CD1c-positive myeloid dendritic cell (primary cell): ENCODE measurements around the gene CLDN6.
"Not testable (repeated sequence)": the region's sequence is repeated elsewhere in the genome, so short reads cannot be mapped to it uniquely, and the experiment has no call there.

ENCODE experiments used
- DNase-seq: peaks from one replicate; pipeline ENCODE4 v3.0.0-alpha.2; 2016; ENCODE audit errors: extremely low spot score

CLDN6 gene, protein sequence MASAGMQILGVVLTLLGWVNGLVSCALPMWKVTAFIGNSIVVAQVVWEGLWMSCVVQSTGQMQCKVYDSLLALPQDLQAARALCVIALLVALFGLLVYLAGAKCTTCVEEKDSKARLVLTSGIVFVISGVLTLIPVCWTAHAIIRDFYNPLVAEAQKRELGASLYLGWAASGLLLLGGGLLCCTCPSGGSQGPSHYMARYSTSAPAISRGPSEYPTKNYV

DNA sequence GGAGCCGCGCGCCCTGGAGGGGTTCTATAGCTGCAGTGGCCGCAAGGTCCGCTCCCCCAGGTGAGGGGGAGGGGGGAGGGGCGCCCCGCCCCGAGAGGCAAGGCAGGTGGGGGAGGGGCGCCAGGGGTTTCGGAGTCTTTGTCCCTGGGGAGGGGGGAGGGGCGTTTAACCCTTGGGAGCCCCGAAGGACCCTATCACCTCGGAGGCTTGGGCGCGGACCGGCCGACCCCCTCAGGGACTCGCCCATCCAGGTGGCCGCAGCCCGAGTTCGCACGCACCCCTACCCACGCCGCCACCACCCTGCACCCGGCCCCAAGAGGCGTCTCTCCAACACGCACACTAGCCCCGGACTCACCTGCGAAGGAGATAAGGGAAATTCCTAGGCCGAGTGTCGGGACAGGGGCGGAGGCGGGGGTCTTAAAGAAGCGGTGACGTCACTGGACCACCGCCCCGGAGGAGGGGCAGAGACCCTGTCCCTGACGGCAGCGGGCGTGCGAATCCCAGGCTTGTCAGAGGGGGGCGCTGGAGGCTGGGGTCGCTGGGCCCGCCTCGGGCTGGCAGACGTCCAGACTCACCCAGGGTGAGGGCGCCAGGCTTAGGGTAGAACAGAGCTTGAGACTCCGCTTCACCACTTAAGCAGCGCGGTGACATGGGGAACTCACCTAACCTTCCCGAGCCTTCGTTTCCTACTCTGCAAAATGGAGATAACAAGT lies at the start of gene CLDN6:
CLDN6 (minus strand) TSS at position 390 of the 713 bp plus-strand sequence. CDS start 2,162 bp downstream, outside the sequence.
- peak; percentile 24 for DNase-seq

DNA sequence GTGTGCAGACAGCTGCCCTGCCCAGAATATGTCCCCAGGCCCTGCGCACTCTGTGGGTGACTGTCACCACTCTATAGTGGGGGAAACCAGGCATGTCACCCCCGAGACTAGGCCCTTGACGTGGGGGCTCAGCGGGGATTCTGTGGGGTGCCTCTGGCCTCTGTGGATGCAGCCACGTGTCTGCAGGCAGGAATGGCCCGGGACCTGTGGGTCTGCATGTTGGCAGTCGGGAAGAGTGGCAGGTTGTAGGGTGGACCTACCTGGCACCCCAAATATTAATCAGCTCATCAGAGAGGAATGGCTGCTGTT lies 48.4 kb upstream of the CLDN6 start:
- no peak for DNase-seq

DNA sequence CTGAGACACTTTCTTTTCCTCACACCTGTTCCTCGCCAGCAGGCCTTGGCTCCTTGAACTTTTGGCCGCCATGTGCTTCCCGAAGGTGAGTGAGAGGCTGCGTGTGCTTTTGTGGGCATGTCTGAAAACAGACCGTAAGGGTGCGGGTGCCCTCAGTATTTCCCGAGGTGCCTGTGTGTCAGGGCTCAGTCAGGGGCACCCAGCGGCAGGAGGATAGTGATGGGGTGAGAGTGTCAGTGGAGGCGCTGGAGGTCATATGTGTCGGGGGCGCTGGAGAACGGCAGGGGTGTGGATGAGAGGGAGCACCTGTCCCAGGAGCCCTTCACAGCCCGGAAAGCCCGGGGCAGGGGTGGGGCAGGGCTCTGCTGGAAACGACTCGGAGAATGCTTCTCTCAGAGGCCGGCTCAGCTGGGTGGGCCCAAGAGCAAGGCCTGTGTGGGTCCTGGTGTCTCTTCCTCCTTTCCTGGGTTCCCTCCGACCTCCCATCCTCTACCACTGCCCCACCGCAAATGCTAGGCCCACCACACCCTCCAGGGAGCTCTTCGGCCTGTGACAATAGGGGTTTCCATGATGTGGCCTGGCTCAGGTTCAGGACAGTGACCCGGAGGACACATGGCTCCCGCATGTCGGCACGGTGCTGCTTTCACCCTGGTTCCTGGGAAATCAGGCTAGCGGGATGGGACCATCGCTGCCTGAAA lies 47.9 kb upstream of the CLDN6 start:
- DNase-seq: no peak

DNA sequence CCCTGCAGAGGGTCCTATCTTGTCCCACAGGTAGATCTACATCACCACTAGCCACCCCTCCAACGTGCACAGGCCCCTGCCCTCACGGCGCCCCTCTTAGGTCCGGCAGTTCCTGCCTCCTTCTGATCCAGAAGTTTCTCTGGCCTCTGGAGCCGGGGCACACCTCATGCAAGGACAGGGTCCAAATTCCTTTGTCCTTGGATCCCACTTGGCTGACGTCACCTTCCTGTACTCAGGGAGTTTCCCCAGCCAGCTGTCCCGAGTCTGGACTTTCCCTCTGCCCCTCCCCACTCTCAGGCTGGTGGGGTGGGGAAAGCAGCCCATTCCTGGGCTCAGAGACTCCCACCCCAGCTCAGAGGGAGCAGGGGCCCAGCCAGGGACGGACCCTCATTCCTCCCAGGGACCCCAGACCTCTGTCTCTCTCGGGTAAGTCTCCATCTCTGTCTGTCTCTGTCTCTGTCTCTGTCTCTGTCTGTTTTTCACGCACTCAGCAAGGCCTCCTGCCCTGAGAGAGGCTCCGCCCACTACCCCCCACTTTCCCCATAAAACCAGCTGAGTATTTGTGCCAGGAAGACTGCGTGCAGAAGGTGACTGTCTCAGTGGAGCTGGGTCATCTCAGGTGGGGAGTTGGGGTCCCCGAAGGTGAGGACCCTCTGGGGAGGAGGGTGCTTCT lies 47.2 kb upstream of the CLDN6 start, which contains the start of gene IL32:
IL32 (plus strand) TSS at position 572 of the 673 bp plus-strand sequence. CDS start 172 bp downstream, outside the sequence.
- no peak for DNase-seq

DNA sequence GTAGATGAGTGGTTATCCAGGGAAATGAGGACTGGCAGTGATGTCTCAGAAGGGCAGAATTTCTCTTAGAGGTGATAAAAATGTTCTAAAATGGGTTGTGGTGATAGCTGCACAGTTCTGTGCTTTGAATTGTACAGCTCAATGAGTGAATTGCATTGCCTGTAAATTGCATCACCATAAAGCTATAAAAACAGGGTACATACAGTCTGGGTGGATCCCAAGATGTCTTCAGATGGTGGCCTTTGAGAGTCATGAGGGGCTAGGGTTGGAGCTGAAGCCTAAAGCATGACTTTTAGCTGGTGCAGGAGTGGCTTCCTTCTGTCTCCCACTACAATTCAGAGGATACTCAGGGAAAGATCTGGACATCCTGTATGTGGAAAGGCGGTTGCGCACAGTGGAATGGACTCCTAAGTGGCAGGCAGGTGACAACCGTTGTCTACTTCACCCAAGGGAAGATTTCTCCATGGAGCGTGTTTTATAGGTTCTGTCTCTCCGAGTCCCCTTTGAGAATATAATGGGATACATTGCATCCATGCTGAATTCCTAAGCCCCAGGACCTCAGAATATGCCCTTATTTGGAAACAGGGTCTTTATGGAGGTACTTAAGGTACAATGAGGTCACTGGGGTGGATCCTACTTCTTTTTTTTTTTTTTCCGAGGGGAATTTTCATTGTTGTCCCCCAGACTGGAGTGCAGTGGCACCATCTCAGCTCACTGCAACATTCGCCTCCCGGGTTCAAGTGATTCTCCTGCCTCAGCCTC lies 45.8 kb upstream of the CLDN6 start:
- no peak for DNase-seq

- no peak for DNase-seq
Observed at GRCh38 chr16:3062553-3062952, 44.6 kb upstream of the CLDN6 start.

GRCh38 chr16:3060339-3061127 lies 42.5 kb upstream of the CLDN6 start:
- DNase-seq: no peak

- no peak for DNase-seq
Observed at GRCh38 chr16:3059723-3060242, 41.8 kb upstream of the CLDN6 start.

GRCh38 chr16:3059041-3059722 lies 41.2 kb upstream of the CLDN6 start:
- DNase-seq: peak; percentile 94

DNA sequence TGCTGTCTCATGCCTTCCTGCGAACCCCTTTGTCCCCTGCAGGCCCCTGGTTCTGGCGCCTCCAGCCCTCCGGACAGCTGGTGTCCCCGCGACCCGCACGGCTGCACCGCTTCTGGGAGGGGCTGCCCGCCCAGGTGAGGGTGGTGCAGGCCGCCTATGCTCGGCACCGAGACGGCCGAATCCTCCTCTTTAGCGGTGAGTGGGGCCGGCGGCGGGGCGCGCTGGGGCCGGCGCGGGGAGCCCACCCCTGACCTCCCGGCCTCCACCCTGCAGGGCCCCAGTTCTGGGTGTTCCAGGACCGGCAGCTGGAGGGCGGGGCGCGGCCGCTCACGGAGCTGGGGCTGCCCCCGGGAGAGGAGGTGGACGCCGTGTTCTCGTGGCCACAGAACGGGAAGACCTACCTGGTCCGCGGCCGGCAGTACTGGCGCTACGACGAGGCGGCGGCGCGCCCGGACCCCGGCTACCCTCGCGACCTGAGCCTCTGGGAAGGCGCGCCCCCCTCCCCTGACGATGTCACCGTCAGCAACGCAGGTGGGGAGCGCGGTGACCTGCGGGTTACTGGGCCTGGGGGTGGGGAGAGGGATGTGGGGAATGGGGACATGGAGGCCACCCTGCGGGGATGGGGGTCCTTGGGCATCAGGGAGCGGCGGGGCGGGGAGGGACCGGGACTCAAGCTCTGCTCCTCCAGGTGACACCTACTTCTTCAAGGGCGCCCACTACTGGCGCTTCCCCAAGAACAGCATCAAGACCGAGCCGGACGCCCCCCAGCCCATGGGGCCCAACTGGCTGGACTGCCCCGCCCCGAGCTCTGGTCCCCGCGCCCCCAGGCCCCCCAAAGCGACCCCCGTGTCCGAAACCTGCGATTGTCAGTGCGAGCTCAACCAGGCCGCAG lies 40.4 kb upstream of the CLDN6 start:
- DNase-seq: peak; percentile 16

DNA sequence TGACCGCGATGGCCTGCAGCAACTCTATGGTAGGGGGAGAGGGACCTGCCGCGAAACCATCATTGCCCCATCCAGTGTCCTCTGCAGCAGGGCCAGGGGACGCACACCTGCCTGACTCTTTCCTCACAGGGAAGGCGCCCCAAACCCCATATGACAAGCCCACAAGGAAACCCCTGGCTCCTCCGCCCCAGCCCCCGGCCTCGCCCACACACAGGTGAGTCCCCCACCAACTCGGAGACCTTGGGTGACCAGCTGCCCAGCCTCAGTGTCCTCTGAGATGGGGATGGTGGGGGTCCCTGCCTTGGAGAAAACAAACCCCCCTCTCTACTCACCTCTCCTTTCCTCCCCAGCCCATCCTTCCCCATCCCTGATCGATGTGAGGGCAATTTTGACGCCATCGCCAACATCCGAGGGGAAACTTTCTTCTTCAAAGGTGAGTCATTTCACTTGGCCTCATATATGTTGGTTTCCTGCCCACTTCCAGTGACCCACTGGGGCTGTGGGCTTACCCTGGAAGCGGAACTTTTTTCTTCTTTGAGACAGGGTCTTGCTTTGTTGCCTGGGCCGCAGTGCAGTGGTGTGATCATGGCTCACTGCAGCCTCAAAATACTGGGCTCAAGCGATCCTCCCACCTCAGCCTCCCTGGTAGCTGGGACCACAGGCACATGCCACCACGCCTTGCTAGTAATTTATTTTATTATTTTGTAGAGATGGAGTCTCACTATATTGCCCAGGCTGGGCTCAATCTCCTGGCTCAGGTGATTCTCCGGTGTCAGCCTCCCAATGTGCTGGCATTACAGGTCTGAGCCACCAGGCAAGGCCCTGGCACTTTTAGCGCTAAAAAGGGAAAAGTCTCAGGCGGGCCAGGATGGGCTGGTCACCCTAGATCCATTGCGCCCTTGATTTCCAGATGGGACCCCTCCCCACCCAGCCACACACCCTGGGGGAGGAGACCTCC lies 39.5 kb upstream of the CLDN6 start:
- no peak for DNase-seq

GRCh38 chr16:3056336-3057180 lies 38.6 kb upstream of the CLDN6 start:
- no peak for DNase-seq

- not testable (repeated sequence) for DNase-seq
Observed at GRCh38 chr16:3055734-3056115, 37.7 kb upstream of the CLDN6 start.

DNA sequence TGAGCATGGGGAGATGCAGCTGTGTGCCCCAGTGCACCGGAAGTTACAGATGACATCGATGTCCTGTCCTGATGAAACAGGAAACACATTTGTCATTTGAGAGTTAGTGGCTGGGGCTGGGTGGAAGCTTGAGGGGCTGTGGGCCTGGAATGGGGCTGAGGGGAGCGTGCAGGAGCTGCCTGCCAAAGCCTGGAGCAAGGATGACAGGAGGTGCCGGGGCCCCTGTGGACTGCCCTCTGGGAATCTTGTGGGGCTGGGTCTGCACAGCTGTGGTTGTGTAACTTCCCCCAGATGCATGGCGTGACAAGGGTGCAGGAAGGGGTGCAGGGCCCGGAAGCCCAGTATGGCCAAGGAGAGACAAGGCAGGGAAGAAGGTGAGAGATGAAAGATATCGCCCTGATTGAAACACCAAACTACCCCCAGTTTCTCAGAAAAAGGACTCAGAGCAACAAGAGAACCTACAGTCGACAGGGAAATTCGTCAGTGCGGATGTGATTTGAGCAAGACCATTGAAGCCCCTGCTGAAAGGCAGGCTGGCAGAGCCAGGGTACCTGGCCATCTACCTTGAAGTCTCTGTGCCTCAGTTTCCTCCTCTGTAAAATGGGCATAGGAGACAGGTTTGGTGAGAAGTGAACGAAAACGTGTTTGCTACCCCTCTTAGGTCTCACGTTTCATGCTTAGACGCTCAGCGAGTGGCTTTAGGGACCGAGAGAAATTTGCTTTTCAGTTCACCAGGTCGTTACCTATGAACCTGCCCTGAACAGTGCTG lies 37.2 kb upstream of the CLDN6 start:
- DNase-seq: no peak

- not testable (repeated sequence) for DNase-seq
Observed at GRCh38 chr16:3053330-3053710, 35.3 kb upstream of the CLDN6 start.
